IPS-18a (cell line): ENCODE data around the gene TSPAN3.

Source experiments
- H3K27ac ChIP-seq: one replicate; pipeline ENCODE4 v1.5.1; 2013; ENCODE audit warnings: low read length
- H3K27me3 ChIP-seq: one replicate; pipeline ENCODE4 v1.6.1; 2013; ENCODE audit warnings: mild to moderate bottlenecking, low read length; ENCODE audit not compliant: control insufficient read depth, insufficient read depth
- H3K36me3 ChIP-seq: one replicate; pipeline ENCODE4 v1.6.1; 2013; ENCODE audit warnings: low read depth, low read length; ENCODE audit not compliant: control insufficient read depth
- H3K4me1 ChIP-seq: one replicate; pipeline ENCODE4 v1.6.1; 2013; ENCODE audit warnings: low read depth, low read length; ENCODE audit not compliant: control insufficient read depth
- H3K4me3 ChIP-seq: one replicate; pipeline ENCODE4 v1.5.1; 2013; ENCODE audit warnings: low read length
- H3K9ac ChIP-seq: one replicate; pipeline ENCODE4 v1.6.1; 2013; ENCODE audit warnings: mild to moderate bottlenecking, low read length, moderate library complexity
- H3K9me3 ChIP-seq: one replicate; pipeline ENCODE4 v1.6.1; 2013; ENCODE audit warnings: low read depth, low read length; ENCODE audit not compliant: control insufficient read depth

TSPAN3 gene

GRCh38 chr15:77064539-77065308 is 6.2 kb downstream of the TSPAN3 start:
- H3K9ac ChIP-seq: no peak overlapping the region
- peaks cover 12% of the 10 kb centered on the region for H3K4me1 ChIP-seq
- no peak overlapping the region for H3K27ac ChIP-seq
- H3K9me3 ChIP-seq: no peaks in the 10 kb centered on the region
- peaks cover 3% of the 10 kb centered on the region for H3K27me3 ChIP-seq
- no peak overlapping the region for H3K4me3 ChIP-seq
- H3K36me3 ChIP-seq: no peaks in the 10 kb centered on the region

DNA sequence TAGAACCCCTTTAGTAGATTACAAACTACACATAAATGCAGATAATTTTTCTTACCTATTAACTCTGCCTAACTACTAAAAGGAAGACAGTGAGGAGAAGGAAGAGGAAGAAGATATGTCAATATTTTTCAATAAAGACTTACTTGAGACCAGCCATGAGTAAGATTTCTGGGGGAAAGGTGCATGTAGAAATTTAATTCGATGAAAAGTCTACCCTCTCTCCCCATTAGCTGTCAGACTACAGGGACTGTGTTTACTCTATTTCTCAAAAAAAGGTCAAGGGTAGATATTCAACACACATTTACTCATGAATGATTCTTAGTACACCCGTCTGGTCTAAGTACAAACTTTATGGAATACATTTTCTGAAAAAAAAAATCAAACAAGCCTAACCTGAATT is 6.8 kb downstream of the TSPAN3 start:
- no peaks in the 10 kb centered on the region for H3K36me3 ChIP-seq
- H3K27ac ChIP-seq: no peak overlapping the region
- H3K9me3 ChIP-seq: no peaks in the 10 kb centered on the region

DNA sequence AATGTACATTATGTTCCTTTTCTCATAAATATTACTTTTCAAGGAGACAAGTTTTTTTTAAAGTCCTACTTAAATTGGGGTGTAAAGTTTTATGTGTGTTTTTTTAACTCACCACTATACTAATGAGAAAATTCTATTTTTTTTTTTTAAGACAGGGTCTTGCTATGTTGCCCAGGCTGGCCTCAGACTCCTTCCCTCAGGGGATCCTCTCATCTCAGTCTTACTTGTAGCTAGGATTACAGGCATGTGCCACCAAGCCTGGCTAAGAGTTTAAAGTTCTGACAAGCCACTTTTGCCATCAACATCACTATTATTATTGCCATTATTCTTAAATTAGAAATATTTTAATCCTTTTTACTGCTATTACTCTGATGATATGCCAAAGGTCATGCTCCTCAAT is 7.7 kb downstream of the TSPAN3 start:
- H3K9ac ChIP-seq: no peak overlapping the region
- H3K27ac ChIP-seq: no peak overlapping the region
- H3K4me3 ChIP-seq: no peak overlapping the region
- H3K9me3 ChIP-seq: no peaks in the 10 kb centered on the region
- no peaks in the 10 kb centered on the region for H3K36me3 ChIP-seq
- H3K4me1 ChIP-seq: peaks cover 9% of the 10 kb centered on the region
- no peaks in the 10 kb centered on the region for H3K27me3 ChIP-seq

More for the DNA sequence above, 6.8 kb downstream of the TSPAN3 start:
- Histone ChIP-seq H3K9ac (no peak overlapping the region), H3K4me3 (no peak overlapping the region), H3K4me1 (peaks cover 9% of the 10 kb centered on the region), H3K27me3 (no peaks in the 10 kb centered on the region)

- peaks cover 9% of the 10 kb centered on the region for H3K4me1 ChIP-seq
- H3K27ac ChIP-seq: no peak overlapping the region
- H3K9me3 ChIP-seq: no peaks in the 10 kb centered on the region
- H3K4me3 ChIP-seq: no peak overlapping the region
- no peak overlapping the region for H3K9ac ChIP-seq
- H3K27me3 ChIP-seq: no peaks in the 10 kb centered on the region
- H3K36me3 ChIP-seq: no peaks in the 10 kb centered on the region
Measured at GRCh38 chr15:77060546-77060945, 10.4 kb downstream of the TSPAN3 start.

GRCh38 chr15:77059786-77060361 is 11.0 kb downstream of the TSPAN3 start:
- Histone ChIP-seq H3K27ac (no peak overlapping the region), H3K4me1 (peaks cover 9% of the 10 kb centered on the region)

GRCh38 chr15:77058468-77058867 is 12.4 kb downstream of the TSPAN3 start:
- Histone ChIP-seq H3K27me3 (no peaks in the 10 kb centered on the region), H3K4me1 (no peaks in the 10 kb centered on the region), H3K36me3 (peaks cover 4% of the 10 kb centered on the region), H3K9me3 (no peaks in the 10 kb centered on the region), H3K9ac (no peak overlapping the region), H3K27ac (no peak overlapping the region), H3K4me3 (no peak overlapping the region)

More at GRCh38 chr15:77059786-77060361, 11.0 kb downstream of the TSPAN3 start:
- no peaks in the 10 kb centered on the region for H3K27me3 ChIP-seq
- no peaks in the 10 kb centered on the region for H3K9me3 ChIP-seq
- H3K36me3 ChIP-seq: no peaks in the 10 kb centered on the region
- no peak overlapping the region for H3K9ac ChIP-seq
- H3K4me3 ChIP-seq: no peak overlapping the region

DNA sequence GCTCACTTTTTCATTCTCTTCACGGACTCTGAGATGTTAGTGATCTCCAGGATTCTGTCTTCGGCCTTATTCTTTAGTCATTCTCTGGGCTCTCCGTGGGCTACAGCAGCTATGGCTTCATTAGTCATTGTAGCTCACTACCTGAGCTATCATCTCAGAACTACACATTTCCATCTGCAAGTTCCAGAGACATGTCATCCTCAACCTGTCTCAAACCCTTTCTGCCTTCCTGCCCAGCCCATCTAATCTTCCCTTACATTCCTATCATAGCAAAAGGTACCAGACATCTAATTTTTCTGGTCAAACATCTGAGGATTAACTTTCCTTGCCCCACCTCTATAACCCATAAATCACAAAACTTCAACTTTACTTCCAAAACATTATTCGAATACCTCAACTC is 13.2 kb downstream of the TSPAN3 start:
- H3K27ac ChIP-seq: no peak overlapping the region
- H3K9ac ChIP-seq: no peak overlapping the region
- no peak overlapping the region for H3K4me3 ChIP-seq
- no peaks in the 10 kb centered on the region for H3K4me1 ChIP-seq
- no peaks in the 10 kb centered on the region for H3K27me3 ChIP-seq
- H3K9me3 ChIP-seq: no peaks in the 10 kb centered on the region
- peaks cover 4% of the 10 kb centered on the region for H3K36me3 ChIP-seq

DNA sequence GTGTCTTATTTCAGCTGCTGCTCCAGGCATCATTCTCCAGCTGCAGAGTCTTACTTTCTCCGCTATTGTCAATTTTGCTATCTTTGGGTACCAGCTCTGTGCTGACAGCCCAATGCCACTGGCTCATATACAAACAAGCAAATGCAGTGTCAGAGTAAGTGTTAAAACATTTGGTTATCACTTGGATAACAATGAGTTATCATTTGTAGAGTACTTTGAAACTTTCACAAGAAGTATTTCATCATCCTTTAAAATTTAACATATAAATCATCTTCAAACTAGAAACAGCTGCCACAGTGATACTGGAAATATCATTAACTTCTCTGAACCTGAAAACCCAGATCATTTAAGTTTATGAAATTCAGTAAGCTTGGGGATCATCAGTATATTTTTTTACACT is 13.8 kb downstream of the TSPAN3 start:
- H3K4me3 ChIP-seq: no peak overlapping the region
- no peaks in the 10 kb centered on the region for H3K4me1 ChIP-seq
- H3K36me3 ChIP-seq: peaks cover 10% of the 10 kb centered on the region
- H3K27ac ChIP-seq: no peak overlapping the region
- no peak overlapping the region for H3K9ac ChIP-seq
- H3K9me3 ChIP-seq: no peaks in the 10 kb centered on the region
- no peaks in the 10 kb centered on the region for H3K27me3 ChIP-seq

- H3K27ac ChIP-seq: no peak overlapping the region
- H3K9me3 ChIP-seq: no peaks in the 10 kb centered on the region
- H3K4me1 ChIP-seq: no peaks in the 10 kb centered on the region
- H3K9ac ChIP-seq: no peak overlapping the region
- peaks cover 18% of the 10 kb centered on the region for H3K36me3 ChIP-seq
- H3K4me3 ChIP-seq: no peak overlapping the region
- no peaks in the 10 kb centered on the region for H3K27me3 ChIP-seq
Measured at GRCh38 chr15:77053709-77054108, 17.2 kb downstream of the TSPAN3 start.

DNA sequence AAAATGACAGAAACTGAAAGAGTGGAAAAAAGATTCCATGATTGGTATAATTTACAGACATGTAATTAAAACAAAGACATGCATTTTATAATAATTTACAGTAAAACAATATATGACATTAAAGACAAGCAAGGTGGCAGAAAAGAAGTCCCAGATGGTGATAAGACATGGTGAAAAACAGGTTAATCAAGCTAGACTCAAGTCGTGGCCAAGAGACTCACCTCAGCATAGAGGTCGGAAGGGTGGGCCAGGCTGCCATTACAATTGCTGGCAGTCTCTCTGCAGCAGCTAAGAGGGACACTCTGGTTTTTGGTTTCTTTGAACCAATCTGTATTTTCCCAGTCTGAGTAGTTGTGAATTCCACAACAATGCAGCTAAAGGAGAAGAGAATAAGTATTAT is 18.4 kb downstream of the TSPAN3 start:
- Histone ChIP-seq H3K4me3 (no peak overlapping the region), H3K9me3 (no peaks in the 10 kb centered on the region), H3K27ac (no peak overlapping the region), H3K4me1 (no peaks in the 10 kb centered on the region), H3K9ac (no peak overlapping the region), H3K36me3 (peaks cover 28% of the 10 kb centered on the region), H3K27me3 (no peaks in the 10 kb centered on the region)

GRCh38 chr15:77048135-77048876 is 22.6 kb downstream of the TSPAN3 start:
- H3K4me3 ChIP-seq: no peak overlapping the region
- H3K4me1 ChIP-seq: no peaks in the 10 kb centered on the region
- no peak overlapping the region for H3K27ac ChIP-seq
- peaks cover 54% of the 10 kb centered on the region for H3K36me3 ChIP-seq
- H3K27me3 ChIP-seq: no peaks in the 10 kb centered on the region
- H3K9me3 ChIP-seq: no peaks in the 10 kb centered on the region
- no peak overlapping the region for H3K9ac ChIP-seq
